NAMALWA (cell line): ENCODE measurements around the gene SUSD1.

Source experiments
- DNase-seq: peaks from one replicate; pipeline ENCODE4 v3.0.0-alpha.2; 2015; ENCODE audit warnings: low spot score

Gene SUSD1

GRCh38 chr9:112065806-112066606 is 109.1 kb downstream of the SUSD1 start:
- no peak for DNase-seq

GRCh38 chr9:112064871-112065270 is 110.2 kb downstream of the SUSD1 start:
- DNase-seq = no peak

- DNase-seq = no peak
These were observed 111.5 kb downstream of the SUSD1 start for GRCh38 chr9:112063586-112063985.

- DNase-seq = no peak
These were observed 111.9 kb downstream of the SUSD1 start for GRCh38 chr9:112063151-112063550.

- peak; percentile 53 for DNase-seq
These were observed 113.9 kb downstream of the SUSD1 start for GRCh38 chr9:112061152-112061740.

- DNase-seq = no peak
These were observed 115.2 kb downstream of the SUSD1 start for GRCh38 chr9:112059966-112060320.

GRCh38 chr9:112059145-112059965 is 115.7 kb downstream of the SUSD1 start:
- no peak for DNase-seq

- no peak for DNase-seq
These were observed 118.1 kb downstream of the SUSD1 start for GRCh38 chr9:112056996-112057395.

GRCh38 chr9:112054916-112055315 is 120.2 kb downstream of the SUSD1 start:
- no peak for DNase-seq

GRCh38 chr9:112051812-112052211 is 123.3 kb downstream of the SUSD1 start:
- no peak for DNase-seq

- no peak for DNase-seq
These were observed 124.3 kb downstream of the SUSD1 start for GRCh38 chr9:112050544-112051475.

GRCh38 chr9:112049811-112050516 is 125.1 kb downstream of the SUSD1 start:
- no peak for DNase-seq

- no peak for DNase-seq
These were observed 126.0 kb downstream of the SUSD1 start for GRCh38 chr9:112048924-112049691.

- DNase-seq = no peak
These were observed 127.5 kb downstream of the SUSD1 start for GRCh38 chr9:112047538-112048066.

- no peak for DNase-seq
These were observed 128.9 kb downstream of the SUSD1 start for GRCh38 chr9:112046181-112046580.

GRCh38 chr9:112044881-112045280 is 130.2 kb downstream of the SUSD1 start:
- DNase-seq = no peak

- no peak for DNase-seq
These were observed 130.9 kb downstream of the SUSD1 start for GRCh38 chr9:112044186-112044585.

GRCh38 chr9:112043423-112043822 is 131.7 kb downstream of the SUSD1 start:
- DNase-seq = no peak

- no peak for DNase-seq
These were observed 132.3 kb downstream of the SUSD1 start for GRCh38 chr9:112042769-112043168.

GRCh38 chr9:112042244-112042638 is 132.9 kb downstream of the SUSD1 start:
- DNase-seq = no peak
